Stimulated activated CD4-positive, alpha-beta T cell treated with anti-CD3 and anti-CD28 coated beads, Interleukin-12 subunit alpha, Interleukin-12 subunit beta, amount 100 ng/mL, for 4 hours (primary cell): ENCODE measurements around the gene TNFRSF11A.
A peak's percentile ranks its signal among the peaks of the same experiment; 100 is the strongest.

Source experiments
- DNase-seq: peaks from one replicate; pipeline ENCODE4 v3.0.0-alpha.2; 2020

TNFRSF11A gene

GRCh38 chr18:62324917-62325805, at the start of gene TNFRSF11A:
TNFRSF11A (plus strand) TSS chr18:62325310; CDS start chr18:62325353, 43 bp downstream.
- DNase-seq = peak; percentile 71

GRCh38 chr18:62277045-62277444, 48.1 kb upstream of the TNFRSF11A start:
- DNase-seq = no peak

GRCh38 chr18:62279561-62279960, 45.5 kb upstream of the TNFRSF11A start:
- no peak for DNase-seq

- no peak for DNase-seq
Observed at GRCh38 chr18:62280058-62280457, 45.1 kb upstream of the TNFRSF11A start.

- DNase-seq = no peak
Observed at GRCh38 chr18:62280786-62281185, 44.3 kb upstream of the TNFRSF11A start.

- DNase-seq = no peak
Observed at GRCh38 chr18:62281684-62282083, 43.4 kb upstream of the TNFRSF11A start.

GRCh38 chr18:62282188-62282629, 42.9 kb upstream of the TNFRSF11A start:
- DNase-seq = no peak

- no peak for DNase-seq
Observed at GRCh38 chr18:62284637-62285036, 40.5 kb upstream of the TNFRSF11A start.

GRCh38 chr18:62285281-62285680, 39.8 kb upstream of the TNFRSF11A start:
- no peak for DNase-seq

- DNase-seq = no peak
Observed at GRCh38 chr18:62287781-62288664, 37.1 kb upstream of the TNFRSF11A start.

GRCh38 chr18:62288665-62289008, 36.5 kb upstream of the TNFRSF11A start:
- DNase-seq = no peak

- DNase-seq = no peak
Observed at GRCh38 chr18:62289047-62289446, 36.1 kb upstream of the TNFRSF11A start.

- DNase-seq = no peak
Observed at GRCh38 chr18:62294073-62294472, 31.0 kb upstream of the TNFRSF11A start.

GRCh38 chr18:62300359-62300963, 24.6 kb upstream of the TNFRSF11A start:
- DNase-seq = no peak

GRCh38 chr18:62301322-62301721, 23.8 kb upstream of the TNFRSF11A start:
- no peak for DNase-seq

GRCh38 chr18:62312851-62313250, 12.3 kb upstream of the TNFRSF11A start:
- no peak for DNase-seq

GRCh38 chr18:62318228-62319180, 6.6 kb upstream of the TNFRSF11A start:
- no peak for DNase-seq

- no peak for DNase-seq
Observed at GRCh38 chr18:62321201-62321600, 3.9 kb upstream of the TNFRSF11A start.

GRCh38 chr18:62323483-62324180, 1.5 kb upstream of the TNFRSF11A start:
- DNase-seq = no peak

- no peak for DNase-seq
Observed at GRCh38 chr18:62324181-62324828, 805 bp upstream of the TNFRSF11A start.
